ENCODE measurements around the gene WTIP. TPM values are rescaled to one million over a fixed set of nuclear protein-coding genes. Genes with fewer than 3 reads are reported as not detected.

Gene WTIP
- total and polyA plus RNA-seq, 2 of the 4 experiments (the other 2 are of a cell fraction) = 30.3 to 48.9 TPM

- Histone ChIP-seq H2BK20ac (ENCODE audit: low read depth, low read length) (no peak overlapping the region), H2BK5ac (ENCODE audit: low read depth, low read length, poor library complexity, severe bottlenecking) (no peak overlapping the region), H3K27me3 (ENCODE audit: control insufficient read depth, insufficient read depth, low read length) (no peaks in the 10 kb centered on the region), H3K79me1 (ENCODE audit: low read depth in 1 of 2, low read length in 2 of 2) (peaks cover 15 to 30% of the 10 kb centered on the region in 2 experiments), H2AK5ac (ENCODE audit: low read depth, low read length) (no peak overlapping the region), H3K9me3 (ENCODE audit: control insufficient read depth, insufficient read depth, low read length) (no peaks in the 10 kb centered on the region), H4K8ac (ENCODE audit: low read depth in 2 of 2, low read length in 2 of 2) (no peak overlapping the region), H2BK120ac (ENCODE audit: low read depth, low read length) (no peak overlapping the region), H3K18ac (ENCODE audit: low read depth, low read length) (no peak overlapping the region), H3K23ac (ENCODE audit: low read depth, low read length) (no peak overlapping the region), H3K56ac (ENCODE audit: extremely low read depth, insufficient read depth, low read length) (no peak overlapping the region), H3K36me3 (ENCODE audit: control insufficient read depth, insufficient read depth, low read length) (peaks cover 57% of the 10 kb centered on the region), H3K14ac (replicated peaks; ENCODE audit: low read depth, low read length) (no peak overlapping the region), H4K20me1 (ENCODE audit: insufficient read depth, low read length) (peaks cover 26% of the 10 kb centered on the region), H3K9ac (ENCODE audit: low read depth, low read length) (no peak overlapping the region), H3K9me1 (ENCODE audit: insufficient read depth, low read length) (peaks cover 6% of the 10 kb centered on the region; the same call in 1 of the 2 replicates), H3K4me2 (ENCODE audit: low read depth, low read length) (no peak overlapping the region), H2BK15ac (ENCODE audit: low read depth, low read length) (no peak overlapping the region), H2AFZ (replicated peaks; ENCODE audit: low read length, poor library complexity) (no peak overlapping the region), H3K27ac (ENCODE audit: insufficient read depth, low read length) (no peak overlapping the region), H4K5ac (ENCODE audit: low read depth, low read length) (no peak overlapping the region), H3K4ac (ENCODE audit: low read depth, low read length) (no peak overlapping the region), H2AK9ac (replicated peaks; ENCODE audit: low read depth, low read length, poor library complexity) (no peak overlapping the region), H3K4me3 (ENCODE audit: insufficient read depth, low read depth, low read length) (no peak overlapping the region), H3K4me1 (ENCODE audit: control insufficient read depth, insufficient read depth, low read length) (no peaks in the 10 kb centered on the region), H4K91ac (ENCODE audit: insufficient read depth, low read depth, low read length) (no peak overlapping the region)
- intact Hi-C loops (cut with micrococcal nuclease) = no loop called here
- ATAC-seq (ENCODE audit: low read depth) (no peak), DNase-seq (no peak)
- dilution Hi-C loops (cut with HindIII; ENCODE audit: low sequenced_read_pairs, unreplicated experiment) = no loop called here
- POLR2A ChIA-PET (ENCODE audit: unreplicated experiment) = no interaction called here
- WGBS, 2 experiments (ENCODE audit: extremely low coverage in 2 of 2, insufficient read length in 1 of 2) = 98% methylated on average over 15 of the region's 25 CpGs; no CpG with 5 or more reads in 1 of the 2 experiments
- no TSS peak for BruUV-seq (replicated peaks)
- in situ Hi-C loops (cut with MboI; ENCODE audit: low sequenced_read_pairs) = no loop called here
- TF ChIP-seq MAZ (IDR thresholded peaks at IDR 0.05; ENCODE audit: borderline replicate concordance, low read depth, low read length) (no peak), NFE2L2 (IDR thresholded peaks at IDR 0.05; ENCODE audit: low read depth, low read length) (no peak), CEBPB (IDR thresholded peaks at IDR 0.05; ENCODE audit: low read depth, low read length) (no peak), RFX5 (IDR thresholded peaks at IDR 0.05; ENCODE audit: low read depth, low read length) (no peak), MAFK (IDR thresholded peaks at IDR 0.05; ENCODE audit: low read depth, low read length) (no peak)
- TF ChIP-seq, protein P1, sequence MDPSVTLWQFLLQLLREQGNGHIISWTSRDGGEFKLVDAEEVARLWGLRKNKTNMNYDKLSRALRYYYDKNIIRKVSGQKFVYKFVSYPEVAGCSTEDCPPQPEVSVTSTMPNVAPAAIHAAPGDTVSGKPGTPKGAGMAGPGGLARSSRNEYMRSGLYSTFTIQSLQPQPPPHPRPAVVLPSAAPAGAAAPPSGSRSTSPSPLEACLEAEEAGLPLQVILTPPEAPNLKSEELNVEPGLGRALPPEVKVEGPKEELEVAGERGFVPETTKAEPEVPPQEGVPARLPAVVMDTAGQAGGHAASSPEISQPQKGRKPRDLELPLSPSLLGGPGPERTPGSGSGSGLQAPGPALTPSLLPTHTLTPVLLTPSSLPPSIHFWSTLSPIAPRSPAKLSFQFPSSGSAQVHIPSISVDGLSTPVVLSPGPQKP (IDR thresholded peaks at IDR 0.05; ENCODE audit: borderline replicate concordance, low read depth, low read length) = no peak
- CTCF ChIA-PET = no interaction called here
These were observed 11.6 kb downstream of the WTIP start for GRCh38 chr19:34493038-34493648.
